ENCODE results near the gene FAM89B. TPM values are rescaled to one million over a fixed set of nuclear protein-coding genes. Genes with fewer than 3 reads are reported as not detected.
A peak's percentile ranks its signal among the peaks of the same experiment; 100 is the strongest.

FAM89B gene
- polyA plus RNA-seq, 3 donors, result 51.3 to 139 (median 70.8) TPM

- no peaks in the 10 kb centered on the region for H4K20me1 ChIP-seq (ENCODE audit: insufficient read depth, low read length)
- H3K27me3 Mint-ChIP-seq (ENCODE audit: low read depth in 3 of 3), result peaks cover 21 to 45% (median 41%) of the 10 kb centered on the region in 3 donors
- H3K27ac ChIP-seq (ENCODE audit: low read depth in 1 of 2, low read length in 2 of 2), result no peak overlapping the region
- peak overlapping the region; percentile 57 for H3K9ac ChIP-seq (ENCODE audit: insufficient read depth, low read length, poor library complexity, severe bottlenecking)
- H3K27ac Mint-ChIP-seq, result peak overlapping the region in 1 of 7 donors; percentile 10
- H3K4me2 ChIP-seq (replicated peaks; ENCODE audit: extremely low read depth, low read length, poor library complexity, severe bottlenecking), result peak overlapping the region; percentile 81
- H3K27me3 ChIP-seq (ENCODE audit: control insufficient read depth in 2 of 2, insufficient read depth in 2 of 2, low read length in 2 of 2), result peaks cover 0 to 33% of the 10 kb centered on the region in 2 donors
- no peak for DNase-seq
- peak overlapping the region; percentile 73 to 84 for H3K4me3 Mint-ChIP-seq
- no peak for TF ChIP-seq CTCF (IDR thresholded peaks at IDR 0.05)
- H3K4me3 ChIP-seq (replicated peaks in 1 of 3; ENCODE audit: low read depth in 2 of 3, low read length in 3 of 3), result peak overlapping the region in 2 of 3 experiments; percentile 6 to 71
- H3K4me1 ChIP-seq (ENCODE audit: control insufficient read depth in 1 of 2, insufficient read depth in 2 of 2, low read length in 2 of 2), result peaks cover 25 to 55% of the 10 kb centered on the region in 2 donors
- no peaks in the 10 kb centered on the region for H3K9me3 ChIP-seq (replicated peaks in 1 of 2; ENCODE audit: control insufficient read depth in 1 of 2, insufficient read depth in 1 of 2, low read length in 2 of 2)
- no peaks in the 10 kb centered on the region for H3K36me3 ChIP-seq (replicated peaks in 1 of 2; ENCODE audit: control insufficient read depth in 1 of 2, insufficient read depth in 2 of 2, low read length in 2 of 2)
- intact Hi-C loops (cut with micrococcal nuclease), result no loop called here
- peak overlapping the region; percentile 82 for H2AFZ ChIP-seq (ENCODE audit: insufficient read depth, low read depth, low read length, poor library complexity, severe bottlenecking)
- H3K4me1 Mint-ChIP-seq, result peaks cover 49% of the 10 kb centered on the region
- peaks cover 0 to 9% of the 10 kb centered on the region in 2 donors for H3K36me3 Mint-ChIP-seq
- H3K79me2 ChIP-seq (ENCODE audit: insufficient read depth, low read length), result no peaks in the 10 kb centered on the region
- peaks cover 0 to 2% (median 0%) of the 10 kb centered on the region in 7 donors for H3K9me3 Mint-ChIP-seq
- WGBS (ENCODE audit: insufficient coverage), result 5% methylated on average over 37 of the region's 47 CpGs
Measured at GRCh38 chr11:65557280-65558001, 14.9 kb upstream of the FAM89B start.

- DNase-seq, result peak in 2 of 3 donors; percentile 45
- Mint-ChIP-seq H3K27me3 (ENCODE audit: low read depth in 3 of 3) (peaks cover 21 to 45% (median 41%) of the 10 kb centered on the region in 3 donors), H3K9me3 (peaks cover 0 to 2% (median 0%) of the 10 kb centered on the region in 7 donors), H3K36me3 (peaks cover 0 to 9% of the 10 kb centered on the region in 2 donors), H3K27ac (peak within 1 kb of the TSS in 1 of 7 donors; percentile 10), H3K4me1 (peaks cover 43% of the 10 kb centered on the region), H3K4me3 (peak within 1 kb of the TSS; percentile 73 to 84)
- Histone ChIP-seq H4K20me1 (ENCODE audit: insufficient read depth, low read length) (no peaks in the 10 kb centered on the region), H3K79me2 (ENCODE audit: insufficient read depth, low read length) (no peaks in the 10 kb centered on the region), H3K4me3 (replicated peaks in 1 of 3; ENCODE audit: low read depth in 2 of 3, low read length in 3 of 3) (peak within 1 kb of the TSS; percentile 22 to 71 (median 26)), H3K36me3 (replicated peaks in 1 of 2; ENCODE audit: control insufficient read depth in 1 of 2, insufficient read depth in 2 of 2, low read length in 2 of 2) (no peaks in the 10 kb centered on the region), H3K27ac (ENCODE audit: low read depth in 1 of 2, low read length in 2 of 2) (no peak within 1 kb of the TSS), H3K4me2 (replicated peaks; ENCODE audit: extremely low read depth, low read length, poor library complexity, severe bottlenecking) (peak within 1 kb of the TSS; percentile 81), H3K27me3 (ENCODE audit: control insufficient read depth in 2 of 2, insufficient read depth in 2 of 2, low read length in 2 of 2) (peaks cover 0 to 33% of the 10 kb centered on the region in 2 donors), H3K9me3 (replicated peaks in 1 of 2; ENCODE audit: control insufficient read depth in 1 of 2, insufficient read depth in 1 of 2, low read length in 2 of 2) (no peaks in the 10 kb centered on the region), H3K9ac (ENCODE audit: insufficient read depth, low read length, poor library complexity, severe bottlenecking) (peak within 1 kb of the TSS; percentile 57), H3K4me1 (ENCODE audit: control insufficient read depth in 1 of 2, insufficient read depth in 2 of 2, low read length in 2 of 2) (peaks cover 20 to 49% of the 10 kb centered on the region in 2 donors), H2AFZ (ENCODE audit: insufficient read depth, low read depth, low read length, poor library complexity, severe bottlenecking) (peak within 1 kb of the TSS; percentile 82)
- intact Hi-C loops (cut with micrococcal nuclease), result no loop called here
- TF ChIP-seq CTCF (IDR thresholded peaks at IDR 0.05), result no peak
- 0% methylated on average over 25 of the region's 79 CpGs for WGBS (ENCODE audit: insufficient coverage)
Measured at GRCh38 chr11:65558002-65558929, 14.1 kb upstream of the FAM89B start, which contains the start of gene LTBP3. Gene LTBP3 (minus strand): TSS chr11:65558359. CDS start chr11:65557959, 400 bp downstream.
